HG02642 (cell line): ENCODE measurements around the gene XXYLT1.
A peak's percentile ranks its signal among the peaks of the same experiment; 100 is the strongest.
"Not testable (repeated sequence)": the region's sequence is repeated elsewhere in the genome, so short reads cannot be mapped to it uniquely, and the experiment has no call there.

ENCODE experiments used
- ATAC-seq: cut with Tn5 transposase; IDR thresholded peaks from one replicate; pipeline ENCODE4 v1.9.1; 2021; ENCODE audit warnings: mild to moderate bottlenecking; ENCODE audit not compliant: unreplicated experiment, poor library complexity

XXYLT1 gene

GRCh38 chr3:195102609-195103467 is 168.1 kb downstream of the XXYLT1 start:
- ATAC-seq: no peak

- no peak for ATAC-seq
Measured at GRCh38 chr3:195101927-195102608, 168.9 kb downstream of the XXYLT1 start.

- no peak for ATAC-seq
Measured at GRCh38 chr3:195101001-195101583, 169.9 kb downstream of the XXYLT1 start.

GRCh38 chr3:195099951-195100785 is 170.8 kb downstream of the XXYLT1 start:
- no peak for ATAC-seq

- ATAC-seq: no peak
Measured at GRCh38 chr3:195098741-195099525, 172.0 kb downstream of the XXYLT1 start.

- ATAC-seq: no peak
Measured at GRCh38 chr3:195097331-195098255, 173.4 kb downstream of the XXYLT1 start.

- ATAC-seq: no peak
Measured at GRCh38 chr3:195096484-195097330, 174.3 kb downstream of the XXYLT1 start.

GRCh38 chr3:195096053-195096452 is 174.9 kb downstream of the XXYLT1 start:
- ATAC-seq: no peak

- no peak for ATAC-seq
Measured at GRCh38 chr3:195095704-195096036, 175.3 kb downstream of the XXYLT1 start.

GRCh38 chr3:195095035-195095703 is 175.8 kb downstream of the XXYLT1 start:
- peak; percentile 50 for ATAC-seq

- ATAC-seq: peak; percentile 82
Measured at GRCh38 chr3:195094191-195094921, 176.6 kb downstream of the XXYLT1 start.

GRCh38 chr3:195093731-195094130 is 177.2 kb downstream of the XXYLT1 start:
- ATAC-seq: peak; percentile 16

GRCh38 chr3:195087840-195088601 is 182.9 kb downstream of the XXYLT1 start:
- not testable (repeated sequence) for ATAC-seq

GRCh38 chr3:195087328-195087727 is 183.6 kb downstream of the XXYLT1 start:
- no peak for ATAC-seq

- ATAC-seq: no peak
Measured at GRCh38 chr3:195086885-195087284, 184.1 kb downstream of the XXYLT1 start.

- no peak for ATAC-seq
Measured at GRCh38 chr3:195086341-195086740, 184.6 kb downstream of the XXYLT1 start.
